MV-4-11 (cell line): Measurements from ENCODE around the gene COG5.
"Not testable (repeated sequence)": the region's sequence is repeated elsewhere in the genome, so short reads cannot be mapped to it uniquely, and the experiment has no call there.

Experiments
- DNase-seq: peaks from one replicate; lab custom pipeline; 2025; lab: John Stamatoyannopoulos, UW

COG5 gene

DNA sequence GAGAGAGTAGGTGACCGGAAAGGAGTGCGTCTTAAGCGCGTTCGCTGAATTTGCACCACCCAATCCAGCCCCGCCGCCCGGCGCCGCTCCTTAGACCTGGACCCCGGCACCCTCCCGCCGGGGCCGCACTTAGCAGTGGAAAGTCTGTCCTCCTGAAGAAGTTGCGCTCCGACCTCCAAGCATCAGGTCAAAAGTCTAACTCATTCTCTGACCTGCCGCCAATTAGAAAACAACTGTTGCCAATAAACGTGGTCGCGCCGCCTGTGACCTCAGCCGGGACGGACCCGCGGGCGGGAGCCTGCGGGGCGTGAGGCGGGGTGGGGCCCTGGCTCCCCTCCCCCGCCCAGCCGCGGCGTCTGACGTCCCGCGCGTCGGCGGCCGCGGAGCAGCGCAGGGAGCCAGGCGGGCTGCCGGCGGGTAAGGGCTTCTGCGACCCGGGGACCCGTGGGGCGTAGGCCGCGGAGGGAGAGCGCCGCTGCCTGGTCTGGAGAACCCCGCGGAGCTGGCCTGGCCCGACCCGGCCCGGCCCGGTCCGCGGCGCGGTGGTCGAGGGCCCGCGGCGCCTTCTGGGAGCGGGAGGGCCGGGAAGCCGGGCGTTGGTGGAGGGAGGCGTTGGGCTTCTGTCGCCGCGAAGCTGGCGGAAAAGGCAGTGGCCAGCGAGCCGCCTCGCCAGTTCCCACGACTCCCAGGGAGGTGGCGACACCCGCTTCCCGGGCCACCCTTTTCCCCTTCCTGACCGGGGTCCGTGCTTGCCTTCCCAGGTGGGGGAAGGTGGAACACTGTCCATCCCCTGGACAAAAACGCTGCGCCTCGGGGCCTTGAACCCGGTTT is 16.4 kb upstream of the COG5 start, which contains the start of gene BCAP29:
Gene BCAP29 (plus strand): TSS at position 362 of the 831 bp plus-strand sequence. CDS start 527 bp downstream, outside the sequence.
- DNase-seq, result peak; percentile 53

DNA sequence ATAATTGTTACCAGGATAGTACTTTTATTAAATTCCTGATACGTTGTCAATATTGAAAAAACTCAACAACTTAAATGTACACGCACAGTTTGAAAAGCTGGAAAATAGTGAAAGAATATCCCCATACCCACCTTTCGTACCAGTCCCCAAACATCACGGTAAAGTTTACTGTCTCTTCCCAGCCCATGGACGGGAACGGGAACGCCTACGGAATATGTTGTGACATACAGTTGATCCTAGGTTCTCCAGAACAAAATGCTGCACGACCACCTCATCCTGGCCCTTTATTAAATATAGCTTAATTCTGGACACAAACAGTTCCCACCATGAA is 15.8 kb upstream of the COG5 start:
- no peak for DNase-seq

DNA sequence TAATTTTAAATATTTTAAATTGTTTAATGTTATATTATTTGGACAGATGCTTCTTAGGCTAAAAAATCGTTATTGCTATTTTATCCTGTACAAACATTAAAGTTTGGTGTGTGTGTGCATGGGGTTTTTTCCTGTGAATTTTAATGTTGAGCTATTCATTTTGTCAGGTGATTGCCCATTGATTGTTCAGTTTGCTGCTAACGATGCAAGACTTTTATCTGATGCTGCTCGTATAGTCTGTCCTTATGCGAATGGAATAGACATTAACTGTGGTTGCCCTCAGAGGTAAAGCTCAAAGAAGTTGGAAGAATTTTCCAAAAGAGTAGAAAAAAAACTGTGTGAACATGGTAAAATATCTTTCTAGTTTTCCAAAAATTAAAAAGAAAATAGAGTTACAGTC is 9.8 kb upstream of the COG5 start:
- no peak for DNase-seq

DNA sequence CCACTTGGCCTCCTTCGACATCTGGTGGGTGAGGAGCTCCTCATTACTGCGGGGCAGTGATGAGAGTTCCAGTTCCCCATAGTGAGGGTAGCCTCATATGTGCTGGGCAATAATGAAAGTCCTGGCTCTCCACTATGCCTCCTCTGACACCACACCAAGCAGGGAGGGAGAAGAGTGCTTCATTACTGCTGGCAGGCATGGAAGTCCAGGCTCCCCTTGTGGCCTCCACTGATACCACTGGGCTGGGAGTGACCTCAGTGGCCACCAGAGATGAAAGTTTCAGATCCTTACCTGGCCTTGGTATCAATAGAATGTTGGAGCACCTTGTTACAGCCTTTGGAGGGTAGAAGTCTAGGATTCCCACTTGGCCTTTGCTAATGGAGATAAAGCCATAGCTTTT is 6.6 kb upstream of the COG5 start:
- no peak for DNase-seq

DNA sequence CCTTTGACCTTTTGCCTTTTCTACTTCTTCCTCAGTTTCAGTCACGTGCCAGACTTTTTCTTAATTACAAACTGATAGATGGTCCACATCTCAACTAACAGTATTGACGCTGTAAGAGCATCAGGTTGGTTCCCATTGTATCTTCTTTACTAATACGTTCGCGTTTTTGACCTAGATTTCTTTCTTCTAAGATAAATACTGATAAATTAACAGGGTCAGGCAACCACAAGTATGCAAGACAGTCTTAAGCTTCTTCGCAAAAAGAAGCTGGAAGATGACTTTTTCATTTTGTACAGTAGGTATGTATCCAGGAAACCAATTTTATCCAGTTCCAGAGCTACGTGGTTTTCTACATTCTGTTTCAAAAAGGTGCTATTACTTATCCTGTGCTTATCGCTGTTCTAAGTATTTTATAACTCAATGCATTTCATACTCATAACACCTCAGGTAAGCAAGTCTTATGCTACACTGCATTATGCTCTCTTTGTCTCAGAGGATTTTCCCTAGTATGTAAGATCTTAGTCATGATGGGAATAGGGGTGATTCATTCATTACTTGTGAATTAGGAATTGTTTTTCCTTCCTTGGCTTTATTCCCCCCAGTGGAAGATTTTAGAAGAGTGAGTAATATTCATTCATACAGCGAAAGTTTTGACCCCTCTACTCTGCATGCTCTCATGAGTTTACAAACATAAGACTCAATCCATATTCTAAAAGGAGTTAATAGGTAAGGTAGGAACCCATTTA is 1.0 kb upstream of the COG5 start:
- DNase-seq, result no peak

DNA sequence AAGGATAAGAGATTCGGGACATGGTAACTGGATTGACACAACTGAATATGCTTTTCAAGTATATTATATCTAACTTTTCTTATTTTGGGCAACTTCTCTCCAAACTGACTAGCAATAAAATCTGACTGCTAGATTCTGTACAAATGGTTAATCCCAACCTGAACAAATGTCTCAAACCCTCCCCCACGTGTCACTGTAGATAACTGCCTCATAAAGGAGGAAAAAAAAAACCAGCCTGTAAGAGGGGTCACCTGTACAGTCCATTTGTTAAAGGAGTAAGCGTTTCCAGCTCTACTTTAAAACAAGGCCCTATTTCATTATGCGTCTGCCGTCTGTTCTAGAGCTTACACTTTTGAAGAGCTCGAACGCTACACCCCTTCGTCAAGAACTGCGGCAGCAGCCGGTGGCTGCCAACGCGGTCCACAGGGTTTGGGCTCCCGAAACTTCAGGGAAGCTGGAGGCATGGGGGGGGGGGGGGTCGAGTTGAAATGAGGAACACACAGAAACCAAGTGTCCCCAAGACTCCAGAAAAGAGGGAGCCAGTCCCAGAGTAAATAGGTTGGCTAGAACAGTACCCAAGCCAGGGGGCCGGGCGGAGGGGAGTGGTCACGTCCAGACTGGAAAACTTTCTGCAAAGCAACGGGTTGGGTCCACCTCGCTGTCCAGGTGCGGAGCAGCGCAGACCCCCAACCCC is 492 bp downstream of the COG5 start:
- DNase-seq, result no peak

DNA sequence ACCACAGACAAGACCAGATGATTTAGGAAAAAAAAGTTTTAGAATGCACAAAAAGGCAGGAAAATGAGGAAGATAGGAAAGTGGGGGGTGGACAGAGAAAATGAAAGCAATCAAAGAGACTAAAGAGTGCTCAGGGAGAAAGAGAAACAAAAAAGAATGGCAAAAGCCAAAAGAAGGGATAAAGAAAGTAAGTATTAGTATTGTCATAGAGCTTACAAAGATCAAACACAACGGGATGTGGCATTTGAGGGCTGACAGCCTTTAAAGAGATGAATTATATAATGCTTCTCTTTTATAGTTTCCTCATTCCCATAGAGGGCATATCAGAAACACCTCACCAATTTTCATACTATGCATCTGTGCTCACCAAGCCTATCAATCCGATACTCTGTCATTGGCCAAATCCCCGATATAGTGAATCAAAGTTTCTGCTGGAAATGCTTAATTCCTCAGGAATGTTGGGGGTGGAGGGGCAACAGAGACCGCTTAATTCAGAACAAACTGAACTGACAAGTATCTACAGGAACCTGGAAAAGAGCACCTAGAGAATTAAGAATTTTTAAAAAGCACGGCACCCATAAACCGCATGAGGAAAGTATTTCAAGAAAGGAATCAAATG is 2.7 kb downstream of the COG5 start:
- DNase-seq, result peak; percentile 60

DNA sequence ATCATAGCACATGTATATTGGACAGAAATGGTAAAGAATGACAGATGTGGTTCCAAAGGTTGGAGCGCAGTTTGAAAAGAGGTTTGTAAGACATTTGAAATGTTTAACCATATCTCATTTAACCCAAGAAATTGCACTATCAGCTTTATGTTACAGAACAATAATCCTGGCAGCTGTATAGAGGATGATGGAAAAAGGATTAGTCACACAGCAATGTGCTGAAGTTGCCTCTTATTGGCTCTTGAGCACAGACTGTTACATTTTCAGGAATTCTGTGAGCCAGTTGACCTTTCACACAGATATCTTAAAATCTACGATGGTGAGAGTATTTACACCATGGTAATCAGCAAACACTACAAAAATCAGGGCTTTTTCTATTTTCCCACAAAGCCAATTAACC is 3.9 kb downstream of the COG5 start:
- no peak for DNase-seq

DNA sequence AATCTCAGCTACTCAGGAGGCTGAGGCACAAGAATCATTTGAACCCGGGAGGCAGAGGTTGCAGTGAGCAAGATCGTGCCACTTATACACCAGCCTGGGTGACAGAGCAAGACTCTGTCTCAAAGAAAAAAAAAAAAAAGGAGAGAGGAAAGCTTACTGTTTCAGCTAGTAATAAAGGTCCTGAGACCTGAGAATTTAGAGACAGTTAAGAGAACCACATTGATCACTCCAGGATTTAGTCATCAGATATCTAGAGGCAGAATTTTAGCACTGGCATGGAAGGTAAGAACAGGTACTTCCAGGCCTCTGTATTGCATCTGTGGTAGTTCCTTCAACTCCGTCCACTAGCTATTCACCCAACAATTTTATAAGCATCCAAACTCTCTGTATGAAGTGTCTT is 7.8 kb downstream of the COG5 start:
- DNase-seq, result no peak

DNA sequence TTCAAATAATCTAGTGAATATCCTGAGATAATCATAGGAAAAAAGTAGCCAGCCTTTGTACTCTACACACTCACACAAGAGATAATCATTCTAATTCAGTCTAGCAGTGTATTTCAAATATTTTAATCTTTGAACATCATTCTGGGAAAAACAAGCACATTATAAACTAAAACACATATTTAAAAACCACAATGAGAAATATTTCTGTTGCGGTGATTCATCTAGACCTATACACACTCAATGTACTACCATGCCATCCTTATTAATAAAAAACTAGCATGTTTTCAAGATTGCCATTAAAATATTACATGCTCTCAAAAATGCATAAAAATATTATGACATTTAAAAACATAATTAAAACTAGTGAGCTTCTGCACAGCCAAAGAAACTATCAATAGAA is 11.8 kb downstream of the COG5 start:
- no peak for DNase-seq

DNA sequence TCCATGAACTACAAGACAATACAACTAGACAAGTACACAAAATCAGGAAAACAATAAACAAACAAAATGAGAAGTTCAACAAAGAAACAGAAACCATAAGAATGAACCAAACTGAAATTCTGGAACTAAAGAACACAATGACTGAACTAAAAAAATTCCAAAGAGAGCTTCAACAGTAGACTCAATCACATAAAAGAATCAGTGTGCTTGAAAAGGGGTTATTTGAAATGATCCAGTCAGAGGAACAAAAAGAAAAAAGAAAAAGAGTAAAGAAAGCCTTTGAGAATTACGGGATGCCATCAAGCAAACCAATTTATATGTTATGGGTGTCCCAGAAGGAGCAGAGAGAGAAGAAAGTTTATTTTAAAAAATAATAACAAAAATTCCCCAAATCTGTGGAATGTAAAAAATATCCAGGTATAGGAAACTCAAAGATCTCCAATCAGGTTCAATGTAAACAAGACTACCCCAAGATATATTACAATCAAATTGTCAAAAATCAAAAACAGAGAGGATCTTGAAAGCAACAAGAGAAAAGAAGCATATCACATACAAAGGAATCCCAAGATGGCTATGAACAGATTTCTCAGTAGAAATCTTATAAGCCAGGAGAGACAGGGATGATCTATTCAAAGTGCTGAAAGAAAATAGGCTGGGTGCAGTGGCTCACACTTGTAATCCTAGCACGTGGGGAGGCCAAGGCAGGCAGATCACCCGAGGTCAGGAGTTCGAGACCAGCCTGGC is 18.7 kb downstream of the COG5 start:
- DNase-seq, result no peak

DNA sequence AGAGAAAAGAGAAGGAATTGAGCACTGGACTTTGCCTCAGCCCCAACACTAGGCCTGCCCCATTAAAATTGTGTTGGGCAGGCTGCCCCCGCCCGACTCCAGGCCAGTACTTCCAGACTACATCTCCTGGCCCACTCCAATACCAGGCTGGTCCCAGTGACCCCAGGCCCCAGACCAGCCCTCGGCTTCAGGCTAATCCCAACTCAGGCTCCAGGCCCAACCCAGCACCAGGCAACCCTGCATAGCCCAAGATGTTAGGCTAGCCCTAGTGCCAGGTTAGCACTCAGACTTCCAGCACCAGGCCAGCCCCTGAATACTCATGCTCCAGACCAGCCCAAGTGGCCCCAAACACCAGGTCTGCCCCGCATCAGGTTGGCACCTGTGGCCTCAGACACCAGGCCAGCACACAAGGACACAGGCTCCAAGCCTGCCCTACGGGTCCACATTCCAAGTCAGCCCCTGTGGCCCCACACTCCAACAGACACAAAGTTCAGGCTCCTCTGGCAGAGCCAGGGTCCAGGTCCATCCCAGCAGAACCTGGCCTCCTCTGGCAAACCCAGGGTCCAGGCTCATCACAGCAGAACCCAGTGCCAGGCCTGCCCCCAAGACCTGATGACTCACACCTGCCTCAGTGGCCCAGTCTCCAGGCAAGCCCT is 20.3 kb downstream of the COG5 start:
- DNase-seq, result no peak

DNA sequence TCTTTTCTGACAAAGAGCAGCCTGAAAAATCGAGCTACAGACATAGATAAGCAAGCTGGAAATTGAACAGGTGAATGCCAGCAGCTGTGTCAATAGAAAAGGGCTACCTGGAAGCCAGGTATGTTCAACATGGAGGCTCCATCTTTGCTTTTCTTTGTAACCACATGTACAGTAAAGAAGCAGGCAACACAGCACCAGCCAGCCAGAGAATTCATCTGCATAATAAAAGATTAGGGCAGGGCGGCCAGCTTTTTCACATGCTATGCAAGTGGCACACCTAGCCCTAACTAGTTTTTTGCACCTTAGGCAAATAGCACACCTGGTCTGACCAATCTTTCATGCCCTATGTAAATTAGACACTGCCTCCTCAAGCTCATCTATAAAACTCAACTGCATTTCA is 25.7 kb downstream of the COG5 start:
- no peak for DNase-seq

DNA sequence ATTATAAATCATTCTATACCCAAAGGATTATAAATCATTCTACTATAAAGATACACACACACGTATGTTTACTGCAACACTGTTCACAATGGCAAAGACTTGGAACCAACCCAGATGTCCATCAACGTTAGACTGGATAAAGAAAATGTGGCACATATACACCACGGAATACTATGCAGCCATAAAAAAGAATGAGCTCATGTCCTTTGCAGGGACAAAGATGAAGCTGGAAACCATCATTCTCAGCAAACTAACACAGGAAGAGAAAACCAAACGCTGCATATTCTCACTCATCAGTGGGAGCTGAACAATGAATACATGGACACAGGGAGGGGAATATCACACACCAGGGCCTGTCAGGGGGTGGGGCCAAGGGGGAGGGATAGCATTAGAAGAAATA is 26.5 kb downstream of the COG5 start:
- not testable (repeated sequence) for DNase-seq

DNA sequence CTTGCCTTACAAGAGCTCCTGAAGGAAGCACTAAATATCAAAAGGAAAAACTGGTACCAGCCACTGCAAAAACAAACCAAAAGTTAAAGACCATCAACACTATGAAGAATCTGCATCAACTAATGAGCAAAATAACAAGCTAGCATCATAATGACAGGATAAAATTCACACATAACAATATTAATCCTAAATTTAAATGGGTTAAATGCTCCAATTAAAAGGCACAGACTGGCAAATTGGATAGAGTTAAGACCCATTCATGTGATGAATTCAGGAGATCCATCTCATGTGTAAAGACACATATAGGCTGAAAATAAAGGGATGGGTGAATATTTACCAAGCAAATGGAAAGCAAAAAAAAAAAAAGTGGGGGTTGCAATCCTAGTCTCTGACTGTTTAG is 29.6 kb downstream of the COG5 start:
- no peak for DNase-seq

DNA sequence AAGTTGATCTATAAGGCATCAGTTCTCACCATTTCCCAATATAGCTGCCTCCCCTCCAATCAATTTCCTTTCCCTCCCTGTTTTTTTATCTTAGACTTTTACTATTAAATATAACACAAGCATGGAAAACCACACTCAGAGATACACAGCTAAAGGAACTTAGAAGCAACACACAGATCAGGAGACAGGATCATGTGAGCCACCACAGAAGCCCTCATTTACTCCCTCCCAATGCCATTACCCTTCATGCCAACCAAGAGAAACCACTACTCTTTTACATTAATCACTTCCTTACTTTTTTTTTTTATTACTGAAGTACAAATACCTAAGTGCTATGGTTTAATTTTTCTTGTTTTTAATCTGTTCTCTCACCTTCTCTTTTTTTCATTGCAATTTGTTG is 33.0 kb downstream of the COG5 start:
- no peak for DNase-seq

DNA sequence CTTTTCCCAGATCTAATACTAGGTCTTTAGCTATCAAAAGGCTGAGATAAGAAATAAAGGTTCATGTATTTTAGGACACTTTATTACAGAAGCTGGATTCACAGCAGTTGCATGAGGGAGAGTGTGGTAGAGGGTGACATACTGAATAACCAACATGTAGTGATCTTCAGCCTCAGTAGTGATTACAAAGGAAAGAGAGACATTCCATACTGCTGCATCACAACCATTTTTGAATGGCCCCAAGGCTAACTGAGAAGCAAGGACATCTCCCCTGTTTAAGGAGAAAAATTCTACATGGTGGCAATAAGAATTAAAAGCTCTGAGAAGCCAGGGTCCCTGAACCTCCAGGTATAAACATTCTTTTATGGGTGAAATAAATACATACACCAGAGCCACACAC is 35.3 kb downstream of the COG5 start:
- DNase-seq, result no peak

DNA sequence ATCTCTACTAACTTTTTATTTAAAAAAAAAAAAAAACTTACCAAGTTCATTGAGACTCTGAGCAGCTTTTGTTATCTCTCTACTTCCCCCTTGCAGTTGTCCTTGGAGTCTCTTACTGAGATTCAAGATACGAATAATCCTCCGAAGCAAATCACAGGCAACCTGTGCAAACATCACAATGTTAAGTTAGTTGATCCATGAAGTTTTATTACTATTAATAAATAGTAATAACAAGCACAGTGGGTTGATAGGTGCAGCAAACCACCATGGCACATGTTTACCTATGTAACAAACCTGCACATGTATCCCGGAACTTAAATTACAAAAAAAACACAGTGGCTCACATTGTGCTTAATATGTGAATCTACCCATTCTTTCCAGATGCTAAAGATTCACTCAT is 36.5 kb downstream of the COG5 start:
- no peak for DNase-seq

DNA sequence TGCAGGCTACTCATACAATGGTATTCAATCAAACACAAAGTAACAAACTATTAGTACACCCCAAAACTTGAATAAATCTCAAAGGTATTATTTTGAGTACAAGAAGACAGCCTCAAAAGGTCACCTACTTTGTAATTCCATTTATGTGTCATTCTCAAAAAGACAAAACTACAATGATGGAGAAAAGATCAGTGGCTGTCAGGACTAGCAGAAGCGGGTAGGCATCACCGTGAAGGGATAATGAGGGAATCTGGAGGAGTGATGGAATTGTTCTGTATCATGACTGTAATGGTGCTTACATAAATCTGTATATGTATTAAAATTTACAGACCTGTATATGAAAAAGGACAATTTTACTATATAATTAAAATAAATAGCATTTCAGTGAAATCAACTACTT is 37.0 kb downstream of the COG5 start:
- no peak for DNase-seq

DNA sequence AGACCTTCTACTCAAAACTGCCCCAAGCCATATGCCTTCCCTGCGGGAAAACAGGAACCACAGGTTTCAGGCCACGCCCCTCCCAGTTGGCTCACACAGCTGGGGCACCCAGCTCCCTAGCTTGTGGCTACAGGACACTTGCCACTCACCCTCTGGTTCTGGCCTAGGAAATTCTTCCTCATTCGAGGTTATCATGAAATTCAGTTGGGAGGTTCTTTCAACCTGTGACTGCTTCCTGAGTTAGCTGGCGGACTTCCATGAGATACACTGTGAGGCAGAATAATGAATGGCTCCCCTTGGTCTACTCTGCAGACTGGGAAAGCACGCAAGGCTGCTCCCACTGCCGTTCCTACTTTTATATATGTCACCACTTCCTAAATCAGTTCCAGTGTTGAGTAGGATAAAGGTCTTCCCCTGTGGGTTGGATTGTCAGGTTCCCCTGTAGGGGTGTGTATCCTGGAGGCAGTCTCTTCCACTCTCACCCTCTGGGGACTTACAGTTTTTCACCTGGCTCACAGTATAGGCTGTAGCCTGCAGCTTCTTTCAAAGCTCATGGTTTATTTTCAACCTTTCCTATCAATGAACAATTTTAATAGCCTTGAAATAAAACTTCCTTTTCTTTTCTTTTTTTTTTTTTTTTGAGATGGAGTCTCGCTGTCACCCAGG is 56.9 kb downstream of the COG5 start:
- DNase-seq, result peak; percentile 81
